ENCODE results near the gene PTX4.

- TF ChIP-seq, protein P1, sequence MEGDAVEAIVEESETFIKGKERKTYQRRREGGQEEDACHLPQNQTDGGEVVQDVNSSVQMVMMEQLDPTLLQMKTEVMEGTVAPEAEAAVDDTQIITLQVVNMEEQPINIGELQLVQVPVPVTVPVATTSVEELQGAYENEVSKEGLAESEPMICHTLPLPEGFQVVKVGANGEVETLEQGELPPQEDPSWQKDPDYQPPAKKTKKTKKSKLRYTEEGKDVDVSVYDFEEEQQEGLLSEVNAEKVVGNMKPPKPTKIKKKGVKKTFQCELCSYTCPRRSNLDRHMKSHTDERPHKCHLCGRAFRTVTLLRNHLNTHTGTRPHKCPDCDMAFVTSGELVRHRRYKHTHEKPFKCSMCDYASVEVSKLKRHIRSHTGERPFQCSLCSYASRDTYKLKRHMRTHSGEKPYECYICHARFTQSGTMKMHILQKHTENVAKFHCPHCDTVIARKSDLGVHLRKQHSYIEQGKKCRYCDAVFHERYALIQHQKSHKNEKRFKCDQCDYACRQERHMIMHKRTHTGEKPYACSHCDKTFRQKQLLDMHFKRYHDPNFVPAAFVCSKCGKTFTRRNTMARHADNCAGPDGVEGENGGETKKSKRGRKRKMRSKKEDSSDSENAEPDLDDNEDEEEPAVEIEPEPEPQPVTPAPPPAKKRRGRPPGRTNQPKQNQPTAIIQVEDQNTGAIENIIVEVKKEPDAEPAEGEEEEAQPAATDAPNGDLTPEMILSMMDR (IDR thresholded peaks at IDR 0.05; ENCODE audit: extremely low read depth in 1 of 2, insufficient read depth in 1 of 2, low read depth in 1 of 2, low read length in 2 of 2), result no peak
- TF ChIP-seq, protein P2, sequence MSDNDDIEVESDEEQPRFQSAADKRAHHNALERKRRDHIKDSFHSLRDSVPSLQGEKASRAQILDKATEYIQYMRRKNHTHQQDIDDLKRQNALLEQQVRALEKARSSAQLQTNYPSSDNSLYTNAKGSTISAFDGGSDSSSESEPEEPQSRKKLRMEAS (IDR thresholded peaks at IDR 0.05; ENCODE audit: insufficient read depth, insufficient read length), result no peak
- TF ChIP-seq POLR2AphosphoS5 (IDR thresholded peaks at IDR 0.05; ENCODE audit: insufficient read depth, low read depth, low read length), result no peak
- TF ChIP-seq POLR2A (IDR thresholded peaks at IDR 0.05; ENCODE audit: low read depth, low read length), result no peak
- no peak for TF ChIP-seq JUN (IDR thresholded peaks at IDR 0.05; ENCODE audit: borderline replicate concordance, insufficient read depth, insufficient read length, low read depth)
- no peak for TF ChIP-seq EZH2 (IDR thresholded peaks at IDR 0.05; ENCODE audit: borderline replicate concordance, low read depth, low read length, severe bottlenecking)
- no peak for TF ChIP-seq FOS (IDR thresholded peaks at IDR 0.05; ENCODE audit: borderline replicate concordance, insufficient read depth, low read length)
Observed at GRCh38 chr16:1468426-1468810, 20.3 kb downstream of the PTX4 start.

Data from endothelial cell of umbilical vein (primary cell).